GM19023 (cell line): ENCODE measurements around the gene LRRC43.
"Not testable (repeated sequence)": the region's sequence is repeated elsewhere in the genome, so short reads cannot be mapped to it uniquely, and the experiment has no call there.

ENCODE experiments used
- ATAC-seq: cut with Tn5 transposase; IDR thresholded peaks from one replicate; pipeline ENCODE4 v1.9.1; 2021; ENCODE audit warnings: mild to moderate bottlenecking, moderate library complexity; ENCODE audit not compliant: unreplicated experiment

The LRRC43 gene

GRCh38 chr12:122190842-122191668, 8.1 kb downstream of the LRRC43 start:
- no peak for ATAC-seq

GRCh38 chr12:122192441-122192840, 9.5 kb downstream of the LRRC43 start:
- no peak for ATAC-seq

GRCh38 chr12:122194804-122195203, 11.9 kb downstream of the LRRC43 start:
- no peak for ATAC-seq

- no peak for ATAC-seq
Measured at GRCh38 chr12:122195405-122195804, 12.5 kb downstream of the LRRC43 start.

GRCh38 chr12:122197612-122197966, 14.7 kb downstream of the LRRC43 start:
- ATAC-seq, result no peak

GRCh38 chr12:122199484-122200355, 16.8 kb downstream of the LRRC43 start:
- ATAC-seq, result no peak

GRCh38 chr12:122200541-122201175, 17.7 kb downstream of the LRRC43 start:
- ATAC-seq, result no peak

DNA sequence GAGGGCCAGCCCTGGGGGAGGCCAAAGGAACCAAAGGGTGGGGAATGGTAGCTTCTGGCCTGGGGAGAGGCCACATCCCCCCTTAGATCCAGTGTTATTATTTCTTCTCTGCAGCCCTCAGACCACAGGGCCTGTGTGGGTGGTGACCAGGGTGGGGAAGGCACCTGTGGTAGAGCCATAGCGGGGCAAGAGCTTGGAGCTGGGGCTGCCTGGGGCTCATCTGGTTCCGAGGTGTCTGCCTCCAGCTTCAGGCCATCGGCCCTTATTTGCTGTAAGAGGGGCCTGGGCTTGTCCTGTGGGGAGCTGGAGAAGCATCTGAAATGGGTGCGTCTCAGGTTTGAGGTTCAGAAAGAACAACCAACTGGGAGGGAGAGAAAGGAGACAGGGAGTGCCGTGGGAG, 18.5 kb downstream of the LRRC43 start:
- ATAC-seq, result no peak

GRCh38 chr12:122202017-122202416, 19.1 kb downstream of the LRRC43 start:
- no peak for ATAC-seq

DNA sequence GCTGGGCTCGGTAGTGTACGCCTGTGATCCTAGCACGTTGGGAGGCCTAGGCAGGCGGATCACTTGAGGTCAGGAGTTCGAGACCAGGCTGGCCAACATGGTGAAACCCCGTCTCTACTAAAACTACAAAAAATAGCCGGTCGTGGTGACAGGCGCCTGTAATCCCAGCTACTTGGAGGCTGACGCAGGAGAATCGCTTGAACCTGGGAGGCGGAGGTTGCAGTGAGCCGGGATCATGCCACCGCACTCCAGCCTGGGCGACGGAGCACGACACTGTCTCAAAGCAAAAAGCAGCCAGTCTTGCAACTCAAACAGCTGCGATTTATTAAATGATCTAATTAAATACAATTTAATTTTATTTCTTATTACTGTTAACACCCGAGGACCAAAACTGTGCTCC, 19.9 kb downstream of the LRRC43 start:
- ATAC-seq, result not testable (repeated sequence)

DNA sequence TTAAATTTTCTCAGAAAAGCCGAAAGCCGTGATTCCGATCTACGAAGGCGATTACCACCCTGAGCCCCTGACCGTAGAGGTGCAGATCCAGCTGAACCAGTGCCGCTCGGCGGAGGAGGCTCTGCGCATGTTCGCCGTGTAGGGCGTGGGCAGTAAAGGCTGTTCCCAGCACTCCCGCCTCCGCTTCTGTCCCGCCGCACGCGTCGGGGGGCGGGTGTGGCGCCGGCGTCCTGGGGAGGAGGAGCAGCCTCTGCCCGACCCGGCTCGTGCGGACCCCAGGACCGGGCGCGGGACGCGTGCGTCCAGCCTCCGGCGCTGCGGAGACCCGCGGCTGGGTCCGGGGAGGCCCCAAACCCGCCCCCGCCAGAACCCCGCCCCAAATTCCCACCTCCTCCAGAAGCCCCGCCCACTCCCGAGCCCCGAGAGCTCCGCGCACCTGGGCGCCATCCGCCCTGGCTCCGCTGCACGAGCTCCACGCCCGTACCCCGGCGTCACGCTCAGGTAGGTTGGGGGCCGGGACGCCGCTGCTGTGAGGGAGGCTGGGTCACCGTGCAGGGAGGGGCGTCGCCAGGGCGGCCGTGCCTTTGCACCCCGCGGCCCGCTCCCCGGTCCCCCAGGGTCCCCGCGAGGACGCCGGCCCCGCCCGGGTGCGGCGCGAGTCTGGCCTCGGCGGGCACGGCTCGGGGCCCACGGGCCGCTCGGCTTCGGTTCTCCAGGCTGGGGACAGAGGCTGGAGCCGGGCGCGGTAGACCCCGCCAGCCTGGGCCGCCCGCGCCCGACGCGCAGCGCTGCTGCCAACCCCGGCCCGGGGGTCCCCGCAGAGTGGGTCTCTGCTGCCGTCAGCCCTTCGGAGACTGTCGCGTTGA, 20.6 kb downstream of the LRRC43 start, which contains the start of gene B3GNT4:
Gene B3GNT4, plus strand, starts transcription at position 409 of the 866 bp plus-strand sequence. CDS start 910 bp downstream, outside the sequence.
- ATAC-seq, result no peak

- ATAC-seq, result no peak
Measured at GRCh38 chr12:122204167-122205052, 21.5 kb downstream of the LRRC43 start.

DNA sequence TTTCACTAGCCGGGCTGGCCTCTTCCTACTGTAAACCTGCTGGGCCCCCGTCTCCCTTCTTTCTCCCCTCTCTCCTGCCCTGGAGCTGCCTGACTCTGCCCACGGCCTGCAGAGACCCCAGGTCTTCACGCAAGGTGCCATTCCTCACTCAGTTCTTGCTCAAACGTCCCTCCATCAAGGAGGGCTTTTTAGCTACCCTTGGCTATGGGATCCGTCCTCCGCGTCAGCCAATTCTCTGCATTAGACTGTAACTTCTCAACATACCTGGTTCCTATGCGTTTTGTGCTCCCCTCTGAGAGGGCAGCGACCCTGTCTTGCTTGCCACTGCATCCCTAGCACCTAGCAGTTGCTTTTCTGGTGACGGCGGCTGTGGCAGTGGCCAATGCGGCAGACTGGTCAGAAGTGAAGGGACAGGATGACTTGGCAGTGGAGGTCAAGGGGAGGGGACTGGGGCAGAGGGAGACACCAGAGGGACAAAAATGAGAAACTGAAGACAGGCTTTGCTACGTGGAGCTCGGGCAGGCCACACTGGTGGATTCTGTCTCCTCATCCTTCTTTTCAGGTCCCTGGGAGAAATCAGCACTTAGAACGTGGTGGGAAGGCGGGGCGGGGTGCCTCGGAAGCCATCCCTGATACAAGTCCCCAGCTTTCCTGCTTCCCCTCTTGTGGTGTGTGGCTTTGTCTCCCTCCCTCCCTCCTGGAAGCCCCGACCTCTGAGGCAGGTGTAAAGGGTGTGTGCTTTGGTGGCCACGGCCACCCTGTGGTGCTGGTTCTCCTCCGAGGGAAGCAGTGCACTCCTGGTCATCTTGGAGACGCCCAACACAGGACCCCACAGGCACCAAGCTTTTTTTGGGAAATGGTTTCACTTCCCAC, 22.4 kb downstream of the LRRC43 start:
- ATAC-seq, result no peak

DNA sequence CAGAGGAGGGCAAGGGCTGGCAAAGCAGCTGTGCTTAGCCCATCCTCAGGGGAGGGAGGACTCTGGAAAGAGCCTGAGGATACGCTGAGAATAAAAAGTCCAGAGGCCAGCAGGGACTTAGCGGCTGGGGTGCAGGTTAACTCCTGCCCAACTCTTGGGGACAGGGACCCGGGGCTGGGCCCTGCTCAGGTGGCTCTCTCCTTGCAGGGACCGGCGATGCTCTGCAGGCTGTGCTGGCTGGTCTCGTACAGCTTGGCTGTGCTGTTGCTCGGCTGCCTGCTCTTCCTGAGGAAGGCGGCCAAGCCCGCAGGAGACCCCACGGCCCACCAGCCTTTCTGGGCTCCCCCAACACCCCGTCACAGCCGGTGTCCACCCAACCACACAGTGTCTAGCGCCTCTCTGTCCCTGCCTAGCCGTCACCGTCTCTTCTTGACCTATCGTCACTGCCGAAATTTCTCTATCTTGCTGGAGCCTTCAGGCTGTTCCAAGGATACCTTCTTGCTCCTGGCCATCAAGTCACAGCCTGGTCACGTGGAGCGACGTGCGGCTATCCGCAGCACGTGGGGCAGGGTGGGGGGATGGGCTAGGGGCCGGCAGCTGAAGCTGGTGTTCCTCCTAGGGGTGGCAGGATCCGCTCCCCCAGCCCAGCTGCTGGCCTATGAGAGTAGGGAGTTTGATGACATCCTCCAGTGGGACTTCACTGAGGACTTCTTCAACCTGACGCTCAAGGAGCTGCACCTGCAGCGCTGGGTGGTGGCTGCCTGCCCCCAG, 23.4 kb downstream of the LRRC43 start:
- ATAC-seq, result no peak

DNA sequence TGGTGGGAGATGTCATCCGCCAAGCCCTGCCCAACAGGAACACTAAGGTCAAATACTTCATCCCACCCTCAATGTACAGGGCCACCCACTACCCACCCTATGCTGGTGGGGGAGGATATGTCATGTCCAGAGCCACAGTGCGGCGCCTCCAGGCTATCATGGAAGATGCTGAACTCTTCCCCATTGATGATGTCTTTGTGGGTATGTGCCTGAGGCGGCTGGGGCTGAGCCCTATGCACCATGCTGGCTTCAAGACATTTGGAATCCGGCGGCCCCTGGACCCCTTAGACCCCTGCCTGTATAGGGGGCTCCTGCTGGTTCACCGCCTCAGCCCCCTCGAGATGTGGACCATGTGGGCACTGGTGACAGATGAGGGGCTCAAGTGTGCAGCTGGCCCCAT, 24.1 kb downstream of the LRRC43 start:
- no peak for ATAC-seq

- ATAC-seq, result no peak
Measured at GRCh38 chr12:122207391-122207790, 24.5 kb downstream of the LRRC43 start.

- no peak for ATAC-seq
Measured at GRCh38 chr12:122208073-122208820, 25.3 kb downstream of the LRRC43 start.
